Activated naive CD4-positive, alpha-beta T cell treated with anti-CD3 and anti-CD28 coated beads, Interleukin-2, amount 50 U/mL, for 72 hours (primary cell): ENCODE results near the gene CRACR2B. TPM values are rescaled to one million over a fixed set of nuclear protein-coding genes. Genes with fewer than 3 reads are reported as not detected.

Experiments used
- ATAC-seq, 2 donors: fragments of 150-1000 bp; cut with Tn5 transposase; 2 replicates each; pipeline ENCODE4 v1.10.0; 2021; ENCODE audit warnings: mild to moderate bottlenecking in 2 of 2, moderate library complexity in 2 of 2
- DNase-seq, 2 donors: peaks; one replicate each; pipeline ENCODE4 v3.0.0; 2021 to 2022; ENCODE audit warnings: low spot score in 2 of 2
- H3K27ac Mint-ChIP-seq, 2 donors: one replicate each; pipeline ENCODE4 v1.8.0; 2022; ENCODE audit warnings: mild to moderate bottlenecking in 2 of 2, mixed read lengths in 2 of 2
- H3K36me3 Mint-ChIP-seq, 2 donors: one replicate each; pipeline ENCODE4 v1.8.0; 2022; ENCODE audit warnings: mixed read lengths in 2 of 2
- H3K9me3 Mint-ChIP-seq, 2 donors: one replicate each; pipeline ENCODE4 v1.8.0; 2022; ENCODE audit warnings: mixed read lengths in 2 of 2
- total RNA-seq, 2 donors: library from RNA; stranded (reverse); gene quantifications; one replicate each; pipeline ENCODE4 v1.2.3, GENCODE V29; 2022

Gene CRACR2B
- total RNA-seq, 2 donors from 2014 or later, result 0.66 to 1.9 TPM

DNA sequence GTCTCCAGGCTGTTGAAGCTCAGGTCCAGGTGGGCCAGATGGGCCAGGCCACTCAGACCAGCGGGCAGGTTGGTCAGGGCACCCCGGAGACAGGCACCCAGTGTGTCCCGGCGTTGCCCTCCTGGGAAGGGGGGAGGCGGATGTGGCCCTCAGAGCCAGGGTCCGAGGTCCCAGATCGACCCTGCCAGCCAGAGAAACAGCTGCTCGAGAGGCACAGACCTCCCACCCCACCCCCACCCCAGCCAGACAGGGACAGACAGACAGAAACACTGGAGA lies 24.3 kb upstream of the CRACR2B start:
- no peak for DNase-seq
- Mint-ChIP-seq H3K36me3 (no peaks in the 10 kb centered on the region), H3K9me3 (no peaks in the 10 kb centered on the region), H3K27ac (no peak overlapping the region)
- no peak for ATAC-seq

DNA sequence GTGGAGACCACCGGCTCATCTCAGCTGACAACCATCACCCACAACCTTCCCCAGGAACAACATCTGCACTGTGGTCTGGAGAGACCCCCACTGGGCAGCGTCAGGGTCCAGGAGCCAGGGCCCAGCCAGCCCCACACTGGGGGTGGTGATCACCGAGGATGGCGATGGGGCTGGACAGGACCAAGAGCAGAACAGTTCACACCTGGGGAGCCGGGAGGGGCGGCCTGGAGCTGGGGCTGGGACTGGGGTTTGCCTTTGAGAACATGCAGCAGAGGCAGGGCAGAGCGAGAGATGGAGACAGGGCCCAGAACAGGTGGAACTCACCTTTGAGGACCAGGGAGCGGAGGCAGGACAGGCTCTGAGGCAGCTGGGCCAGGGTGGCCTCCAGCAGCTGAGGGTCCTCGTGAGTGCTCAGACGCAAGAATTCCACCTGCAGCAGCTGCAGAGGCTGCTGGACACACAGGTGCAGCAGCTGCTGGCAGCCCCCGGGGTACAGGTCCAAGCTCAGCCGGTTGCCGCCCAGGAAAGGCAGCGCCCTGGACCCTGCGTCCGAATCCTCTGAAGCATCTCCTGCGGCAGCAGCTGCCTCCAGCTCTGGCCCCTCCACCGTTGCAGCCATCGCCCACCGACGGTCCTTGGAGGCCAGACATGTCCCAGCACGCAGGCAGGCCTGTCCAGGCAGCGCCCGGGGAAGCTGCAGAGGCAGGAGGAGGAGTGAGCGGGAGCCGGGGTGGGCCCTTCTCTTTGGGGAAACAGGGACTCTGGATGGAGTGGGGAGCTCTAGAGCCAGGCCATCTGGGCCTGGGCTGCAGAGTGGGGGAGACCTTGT lies 23.7 kb upstream of the CRACR2B start:
- Mint-ChIP-seq H3K27ac (peak overlapping the region; percentile 55 to 76), H3K36me3 (peaks cover 2 to 3% of the 10 kb centered on the region in 2 donors), H3K9me3 (no peaks in the 10 kb centered on the region)
- DNase-seq, result no peak
- no peak for ATAC-seq

DNA sequence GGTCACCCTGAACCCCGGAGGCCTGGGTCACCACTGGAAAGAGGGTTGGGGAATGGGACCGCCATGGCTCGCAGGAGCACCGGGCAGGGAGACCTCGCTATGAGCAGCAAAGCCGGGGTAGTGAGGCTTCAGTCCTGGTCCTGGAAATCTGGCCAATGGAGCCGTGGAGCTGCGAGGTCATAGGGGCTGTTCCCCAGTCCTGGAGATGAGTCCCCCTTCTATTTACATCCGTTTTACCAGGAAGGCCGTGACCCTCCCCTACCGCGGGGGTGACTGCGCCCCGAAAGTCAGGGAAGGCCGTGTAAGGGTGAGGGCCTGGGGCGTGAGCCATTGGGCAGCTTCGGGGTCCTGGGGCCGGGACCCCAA lies 23.1 kb upstream of the CRACR2B start:
- no peak for DNase-seq
- no peaks in the 10 kb centered on the region for H3K9me3 Mint-ChIP-seq
- no peak for ATAC-seq
- H3K36me3 Mint-ChIP-seq, result peaks cover 5 to 6% of the 10 kb centered on the region in 2 donors
- H3K27ac Mint-ChIP-seq, result peak overlapping the region; percentile 55 to 76

DNA sequence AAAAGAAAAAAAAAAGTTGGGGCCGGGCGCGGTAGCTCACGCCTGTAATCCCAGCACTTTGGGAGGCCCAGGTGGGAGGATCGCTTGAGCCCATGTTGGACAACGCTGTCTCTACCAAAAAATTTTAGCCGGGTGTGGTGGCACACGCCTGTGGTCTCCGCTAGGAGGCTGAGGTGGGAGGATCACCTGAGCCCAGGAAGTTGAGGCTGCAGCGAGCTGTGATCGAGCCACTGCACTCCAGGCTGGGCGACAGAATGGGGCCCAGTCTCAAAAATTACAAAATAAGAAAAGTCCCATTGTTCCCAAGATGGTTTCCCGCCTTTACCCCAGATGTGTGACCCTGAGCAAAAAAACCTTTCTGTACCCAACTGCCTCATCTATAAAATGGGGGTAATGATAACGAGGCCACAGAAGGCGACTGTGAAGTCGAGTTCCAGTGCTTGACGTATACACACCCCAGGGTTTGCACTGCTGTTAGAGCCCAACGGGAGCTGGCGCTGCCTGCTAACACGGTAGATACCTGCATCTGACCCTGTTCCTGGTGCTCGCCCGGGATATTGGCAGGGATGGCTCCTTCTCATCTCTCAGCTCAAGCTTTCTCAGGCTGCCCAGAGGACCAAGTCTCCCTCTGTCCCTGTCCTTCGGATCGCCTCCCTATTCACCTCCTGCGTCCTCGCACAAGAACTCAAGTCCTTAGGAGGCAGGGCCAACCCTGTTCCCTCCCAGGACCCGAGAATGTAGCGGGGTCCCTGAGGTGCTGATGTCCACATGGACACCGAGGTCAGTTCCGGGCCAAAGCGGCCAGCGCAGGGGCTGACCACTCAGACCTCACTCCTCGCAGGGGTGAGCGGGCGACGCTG lies 19.1 kb upstream of the CRACR2B start:
- H3K9me3 Mint-ChIP-seq, result no peaks in the 10 kb centered on the region
- DNase-seq, result no peak
- peak overlapping the region; percentile 98 to 99 for H3K27ac Mint-ChIP-seq
- H3K36me3 Mint-ChIP-seq, result peaks cover 31 to 35% of the 10 kb centered on the region in 2 donors
- no peak for ATAC-seq

DNA sequence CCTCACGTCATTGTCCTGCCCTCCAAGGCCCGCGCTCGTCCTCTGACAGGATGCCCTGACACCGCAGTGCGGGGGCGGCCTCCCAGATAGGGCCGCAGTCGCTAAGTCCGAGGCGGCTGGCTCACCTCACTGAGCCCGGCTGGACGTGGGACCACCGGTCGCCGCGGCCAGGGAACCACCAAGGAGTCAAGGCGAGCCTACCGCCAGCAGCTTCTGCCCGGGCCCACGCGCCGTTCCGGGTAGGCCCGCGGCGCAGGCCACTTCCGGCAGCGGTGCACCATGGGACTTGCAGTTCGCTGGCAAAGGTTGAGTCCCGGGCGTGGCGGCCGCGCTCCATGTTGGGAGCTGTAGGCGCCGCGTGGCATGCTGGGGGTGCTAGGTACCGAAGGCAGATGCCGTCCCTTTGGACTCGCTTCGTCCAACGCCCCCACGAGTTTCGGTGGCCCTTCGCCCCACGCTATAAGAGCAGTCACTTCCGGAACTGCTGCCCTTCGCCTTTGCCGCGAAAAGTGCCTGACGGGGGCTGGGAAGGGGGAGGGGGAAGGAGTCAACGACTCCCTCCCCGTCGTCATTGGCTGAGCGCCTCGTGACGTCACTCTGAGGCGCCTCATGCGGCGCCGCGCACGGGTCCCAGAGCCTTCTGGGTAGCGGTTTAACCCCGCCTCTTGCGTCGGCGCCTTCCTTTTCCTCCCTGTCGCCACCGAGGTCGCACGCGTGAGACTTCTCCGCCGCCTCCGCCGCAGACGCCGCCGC lies 18.3 kb upstream of the CRACR2B start, which contains the start of gene RPLP2:
Gene RPLP2, plus strand, starts transcription at position 681 of the 753 bp plus-strand sequence. CDS start 268 bp downstream, outside the sequence.
- Mint-ChIP-seq H3K27ac (peak within 1 kb of the TSS; percentile 98 to 99), H3K36me3 (peaks cover 31 to 35% of the 10 kb centered on the region in 2 donors), H3K9me3 (no peaks in the 10 kb centered on the region)
- ATAC-seq (peak; percentile 84 to 86), DNase-seq (peak; percentile 95 to 98)

DNA sequence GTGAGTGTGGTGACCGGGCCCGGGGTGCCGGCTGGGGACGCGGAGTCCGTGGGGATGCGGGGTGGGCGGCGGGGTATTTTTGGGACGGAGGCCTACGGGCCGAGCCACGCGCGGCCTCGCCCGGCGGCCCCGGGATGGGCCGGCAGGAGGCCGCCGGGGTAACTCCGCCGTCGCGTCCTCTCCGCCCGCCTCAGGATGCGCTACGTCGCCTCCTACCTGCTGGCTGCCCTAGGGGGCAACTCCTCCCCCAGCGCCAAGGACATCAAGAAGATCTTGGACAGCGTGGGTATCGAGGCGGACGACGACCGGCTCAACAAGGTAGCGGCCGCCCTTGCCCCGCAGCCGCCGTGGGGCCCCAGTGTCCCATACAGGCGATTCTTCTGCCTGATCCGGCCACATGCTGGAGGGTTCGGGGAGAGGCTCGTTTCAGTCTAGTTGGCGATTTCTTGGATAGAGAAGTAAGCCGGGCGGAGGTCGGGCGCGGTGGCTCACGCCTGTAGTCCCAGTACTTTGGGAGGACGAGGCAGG lies 17.6 kb upstream of the CRACR2B start:
- no peaks in the 10 kb centered on the region for H3K9me3 Mint-ChIP-seq
- peak overlapping the region; percentile 97 to 99 for H3K27ac Mint-ChIP-seq
- DNase-seq (no peak), ATAC-seq (no peak)
- H3K36me3 Mint-ChIP-seq, result peaks cover 31 to 35% of the 10 kb centered on the region in 2 donors

DNA sequence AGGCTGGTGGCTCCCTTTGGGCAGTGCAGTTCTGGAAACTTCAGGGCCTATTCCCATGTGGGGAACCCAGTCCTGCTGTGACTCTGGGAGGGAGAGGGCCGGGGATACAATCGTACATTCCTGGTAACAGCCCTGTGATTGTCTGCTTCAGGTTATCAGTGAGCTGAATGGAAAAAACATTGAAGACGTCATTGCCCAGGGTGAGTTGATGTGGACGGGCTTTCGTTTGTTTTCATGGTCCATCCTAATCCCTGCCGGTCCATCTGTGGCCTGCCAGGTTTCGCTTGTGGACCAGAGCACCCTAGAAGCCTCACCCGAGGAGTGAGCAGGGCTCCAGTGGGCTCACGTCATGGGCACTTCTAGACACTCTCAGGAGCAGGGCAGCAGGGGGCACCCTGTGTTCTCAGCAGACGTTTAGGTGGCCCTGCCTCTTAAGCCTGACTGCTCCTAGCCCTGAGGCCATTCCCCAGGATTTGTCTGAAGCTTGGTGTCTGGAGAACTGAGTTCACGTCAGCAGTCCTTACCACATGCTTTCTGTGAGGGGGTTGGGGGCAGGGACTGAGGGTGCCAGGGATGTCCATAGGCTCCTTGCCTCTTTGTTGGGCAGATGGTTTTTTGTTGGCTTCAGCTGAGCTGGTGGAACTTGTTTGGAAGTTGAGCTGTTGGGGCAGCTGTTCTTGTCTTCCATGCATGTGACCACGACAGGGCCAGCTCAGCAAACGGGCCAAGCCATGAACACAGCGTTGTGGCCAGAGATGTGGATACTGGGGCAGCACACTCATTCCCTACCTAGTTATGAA lies 16.1 kb upstream of the CRACR2B start:
- DNase-seq (no peak), ATAC-seq (no peak)
- Mint-ChIP-seq H3K27ac (peak overlapping the region; percentile 97 to 99), H3K36me3 (peaks cover 31 to 35% of the 10 kb centered on the region in 2 donors), H3K9me3 (no peaks in the 10 kb centered on the region)

DNA sequence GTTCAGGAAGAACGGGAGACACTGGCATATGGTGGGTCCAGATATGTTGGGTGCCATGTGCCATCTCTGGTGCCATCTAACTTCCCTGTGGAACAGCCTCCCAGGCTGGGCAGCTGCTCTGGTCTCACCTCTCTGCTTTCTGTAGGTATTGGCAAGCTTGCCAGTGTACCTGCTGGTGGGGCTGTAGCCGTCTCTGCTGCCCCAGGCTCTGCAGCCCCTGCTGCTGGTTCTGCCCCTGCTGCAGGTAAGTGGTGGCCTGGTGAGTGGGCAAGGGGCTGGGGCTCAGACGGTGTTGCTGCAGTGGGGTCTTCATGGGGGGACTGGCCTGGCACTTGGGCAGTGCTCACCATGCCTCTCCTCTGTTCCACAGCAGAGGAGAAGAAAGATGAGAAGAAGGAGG lies 15.3 kb upstream of the CRACR2B start:
- H3K36me3 Mint-ChIP-seq, result peaks cover 31 to 35% of the 10 kb centered on the region in 2 donors
- H3K27ac Mint-ChIP-seq, result peak overlapping the region; percentile 97 to 99
- H3K9me3 Mint-ChIP-seq, result no peaks in the 10 kb centered on the region
- DNase-seq (no peak), ATAC-seq (no peak)

DNA sequence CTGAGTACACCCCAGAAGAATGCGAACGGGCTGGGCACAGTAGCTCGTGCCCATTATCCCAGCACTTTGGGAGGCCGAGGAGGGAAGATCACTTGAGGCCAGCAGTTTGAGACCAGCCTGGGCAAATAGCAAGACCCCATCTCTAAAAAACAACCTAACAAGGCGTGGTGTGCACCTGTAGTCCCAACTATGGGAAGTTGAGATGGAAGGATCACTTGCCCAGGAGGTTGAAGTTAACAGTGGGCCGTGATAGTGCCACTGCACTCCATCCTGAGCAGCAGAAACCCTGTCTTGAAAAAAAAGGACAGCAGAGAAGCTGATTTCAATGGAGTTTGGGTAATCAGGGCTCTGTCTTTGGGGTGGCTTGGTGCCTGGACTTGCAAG lies 14.7 kb upstream of the CRACR2B start:
- no peak for ATAC-seq
- DNase-seq, result no peak
- Mint-ChIP-seq H3K27ac (no peak overlapping the region), H3K9me3 (no peaks in the 10 kb centered on the region), H3K36me3 (peaks cover 31 to 35% of the 10 kb centered on the region in 2 donors)

DNA sequence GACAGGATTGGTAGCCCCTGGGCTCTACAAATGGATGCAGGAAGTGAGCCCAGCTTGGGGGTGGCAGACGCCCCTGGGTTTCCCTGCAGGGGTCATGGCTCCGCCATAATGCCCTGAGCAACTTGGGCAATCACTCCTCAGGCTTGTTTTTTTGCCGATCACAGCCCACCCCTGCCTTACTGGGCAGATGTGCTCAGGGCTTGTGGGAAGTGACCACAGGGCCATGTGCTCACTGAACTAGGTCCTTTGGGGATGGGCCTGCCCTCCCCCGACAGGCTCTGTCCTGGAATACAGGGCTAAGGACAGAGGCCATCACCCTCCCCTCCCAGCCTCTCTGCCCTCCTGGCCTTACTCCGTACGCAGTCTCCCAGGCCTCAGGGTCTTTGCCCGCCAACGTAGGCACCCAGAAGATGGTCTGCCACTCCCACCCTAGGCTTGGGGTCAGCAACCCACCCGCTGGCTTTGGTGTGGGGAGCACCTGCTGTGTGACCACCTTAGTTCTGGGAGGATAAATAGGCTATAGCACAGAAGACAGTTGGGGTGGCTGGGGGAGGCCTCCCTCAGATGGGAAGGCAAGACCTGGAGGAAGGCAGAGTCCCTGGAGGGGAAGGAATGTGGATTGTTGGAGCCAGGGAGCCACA lies 14.1 kb upstream of the CRACR2B start:
- no peaks in the 10 kb centered on the region for H3K9me3 Mint-ChIP-seq
- H3K36me3 Mint-ChIP-seq, result peaks cover 31 to 35% of the 10 kb centered on the region in 2 donors
- ATAC-seq (no peak), DNase-seq (no peak)
- H3K27ac Mint-ChIP-seq, result peak overlapping the region; percentile 70 to 74

DNA sequence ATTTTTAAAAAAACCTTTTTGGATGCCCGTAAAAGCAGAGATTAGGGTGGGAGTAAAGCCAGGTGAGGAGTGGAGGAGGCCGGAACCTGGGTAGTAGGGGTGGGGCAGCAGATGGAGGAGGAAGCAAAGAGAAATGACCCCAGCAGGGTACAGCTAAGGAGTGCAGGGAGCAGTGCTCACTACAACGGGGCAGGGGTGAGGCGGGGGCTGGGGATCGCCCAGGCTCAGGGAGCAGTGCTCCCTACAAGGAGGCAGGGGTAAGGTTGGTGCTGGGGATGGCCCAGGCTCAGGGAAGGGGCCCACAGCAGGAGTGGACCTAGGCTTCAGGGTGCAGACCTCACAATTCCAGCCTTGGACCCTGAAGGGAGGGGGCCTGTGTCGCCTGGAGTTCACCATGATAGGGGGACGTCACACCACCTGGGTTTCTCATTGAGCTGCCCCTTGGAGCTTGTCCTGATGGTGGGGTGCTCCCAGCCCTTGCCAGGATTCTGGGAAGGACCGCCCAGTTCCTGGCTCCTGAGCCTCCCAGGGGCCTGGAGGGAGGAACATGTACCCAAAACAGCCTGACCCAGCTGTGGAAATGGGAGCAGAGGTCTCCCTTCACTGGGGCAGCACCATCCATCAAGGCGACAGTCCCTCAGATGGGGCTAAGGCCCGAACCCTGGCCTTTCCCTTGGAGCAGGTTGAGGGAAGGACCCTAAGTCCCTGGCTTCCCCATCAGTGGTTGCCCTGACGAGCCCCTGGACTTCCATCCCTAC lies 11.9 kb upstream of the CRACR2B start:
- DNase-seq, result no peak
- no peak for ATAC-seq
- H3K27ac Mint-ChIP-seq, result peak overlapping the region in 1 of 2 donors; percentile 82
- peaks cover 17 to 22% of the 10 kb centered on the region in 2 donors for H3K36me3 Mint-ChIP-seq
- no peaks in the 10 kb centered on the region for H3K9me3 Mint-ChIP-seq

DNA sequence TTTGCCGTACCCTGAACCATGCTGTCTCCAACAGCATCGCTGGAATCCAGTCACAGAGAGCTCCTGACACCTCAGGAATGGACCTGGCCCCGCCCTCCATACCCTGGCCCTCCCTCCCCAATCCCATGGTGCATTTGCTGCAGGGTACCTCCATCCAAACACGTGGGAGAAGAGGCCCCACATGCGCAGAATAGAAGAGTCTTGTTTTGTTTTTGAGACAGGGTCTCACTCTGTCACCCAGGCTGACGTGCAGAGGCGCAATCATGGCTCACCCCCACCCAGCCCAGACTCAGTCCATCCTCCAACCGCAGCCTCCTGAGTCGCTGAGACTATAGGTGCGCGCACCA lies 11.3 kb upstream of the CRACR2B start:
- H3K36me3 Mint-ChIP-seq, result peaks cover 12 to 16% of the 10 kb centered on the region in 2 donors
- no peaks in the 10 kb centered on the region for H3K9me3 Mint-ChIP-seq
- H3K27ac Mint-ChIP-seq, result peak overlapping the region in 1 of 2 donors; percentile 82
- ATAC-seq, result no peak
- no peak for DNase-seq

DNA sequence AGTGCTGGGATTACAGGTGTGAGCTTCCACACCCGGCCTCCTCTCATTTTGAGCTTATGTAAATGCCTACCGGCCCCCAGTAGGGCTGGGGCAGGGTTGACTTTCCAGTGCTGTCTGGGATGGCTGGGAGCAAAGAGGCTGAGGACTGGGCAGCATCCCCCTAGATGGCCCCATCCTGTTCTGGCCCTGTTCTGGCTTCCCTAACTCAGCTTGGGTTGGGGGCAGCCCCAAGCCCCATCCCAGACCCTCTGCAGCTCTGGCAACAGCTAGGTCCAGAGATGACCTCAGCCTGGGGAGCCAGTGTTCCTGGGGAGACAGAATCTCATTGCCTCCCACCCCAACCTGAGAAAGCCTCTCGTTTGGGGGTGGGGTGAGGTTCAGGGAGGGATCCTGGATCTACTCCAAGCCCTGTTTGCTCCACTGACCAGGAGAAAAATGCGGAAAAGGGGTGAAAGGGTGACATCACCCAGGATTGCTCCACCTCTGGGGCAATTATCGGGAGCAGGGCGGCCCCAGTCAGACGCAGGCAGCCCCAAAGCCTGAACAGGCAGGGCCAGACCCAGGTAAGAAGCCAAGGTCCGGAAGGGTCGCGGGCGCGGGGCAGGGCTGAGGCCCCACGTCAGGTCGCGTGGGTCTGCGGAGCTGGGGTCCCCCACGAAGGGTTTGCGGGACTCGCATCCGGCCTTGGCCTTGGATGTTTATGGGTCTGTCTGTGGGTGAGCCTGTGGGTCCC lies 9.2 kb upstream of the CRACR2B start, which contains the start of gene PNPLA2:
Gene PNPLA2, plus strand, starts transcription at position 519 of the 733 bp plus-strand sequence. CDS start 805 bp downstream, outside the sequence.
- Mint-ChIP-seq H3K36me3 (no peaks in the 10 kb centered on the region), H3K27ac (peak within 1 kb of the TSS; percentile 63 to 85), H3K9me3 (no peaks in the 10 kb centered on the region)
- no peak for DNase-seq
- ATAC-seq, result no peak
